Measurements from ENCODE around the gene SLC7A11.

Gene SLC7A11

DNA sequence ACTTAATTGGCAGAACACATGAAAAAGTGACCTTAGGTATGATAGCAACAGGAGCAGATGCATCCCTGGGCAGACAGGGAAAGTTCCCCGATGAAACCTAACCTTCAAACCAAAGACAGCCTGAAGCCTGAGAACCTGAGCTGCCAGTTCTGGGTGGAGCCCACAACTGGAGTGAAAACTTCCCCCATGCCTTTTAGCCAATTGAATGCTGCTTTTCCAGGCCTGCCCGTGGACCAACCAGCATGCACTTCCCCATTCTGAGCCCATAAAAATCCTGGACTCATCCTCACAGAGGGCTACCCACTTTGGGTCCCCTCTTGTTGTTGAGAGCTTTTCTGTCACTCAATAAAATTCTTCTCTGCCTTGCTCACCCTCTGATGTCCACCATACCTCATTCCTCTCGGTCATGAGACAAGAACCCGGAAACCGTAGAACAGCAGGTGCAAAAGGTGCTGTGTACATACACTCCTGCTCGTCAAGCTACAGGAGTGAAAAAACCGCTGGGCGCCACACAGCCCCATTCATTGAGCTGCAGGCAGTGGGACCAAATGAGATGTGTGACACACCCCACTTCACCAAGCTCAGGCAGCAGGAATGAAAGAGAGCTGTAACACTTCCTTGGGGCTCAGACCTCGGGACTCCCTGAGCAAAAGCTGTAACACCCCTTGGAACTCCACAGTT, 13.9 kb upstream of the SLC7A11 start:
- Mint-ChIP-seq H3K36me3 (ENCODE audit: low read depth) (no peaks in the 10 kb centered on the region), H3K9me3 (no peaks in the 10 kb centered on the region), H3K4me3 (no peak overlapping the region), H3K4me1 (no peaks in the 10 kb centered on the region), H3K27me3 (ENCODE audit: low read depth) (no peaks in the 10 kb centered on the region), H3K27ac (no peak overlapping the region)
- TF ChIP-seq CTCF (IDR thresholded peaks at IDR 0.05; ENCODE audit: unreplicated experiment in 3 of 3): no peak

DNA sequence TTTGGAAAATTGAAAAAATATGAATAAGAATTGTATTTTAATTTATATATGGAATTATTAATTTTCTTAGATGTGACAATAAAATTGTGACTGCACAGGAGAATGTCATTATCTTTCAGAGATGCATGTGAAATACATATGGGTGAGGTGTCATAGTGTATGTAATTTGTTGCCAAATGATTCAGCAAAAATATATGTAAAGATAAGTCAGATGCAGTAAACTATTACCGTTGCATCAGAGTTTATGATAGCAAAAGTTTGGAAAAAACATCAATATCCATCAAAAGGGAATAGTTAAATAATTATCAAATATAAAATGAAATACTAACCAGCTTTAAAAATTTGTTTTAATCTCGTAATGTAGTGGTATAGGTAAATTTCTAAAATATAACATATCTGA, 10.4 kb upstream of the SLC7A11 start:
- TF ChIP-seq CTCF (IDR thresholded peaks at IDR 0.05; ENCODE audit: unreplicated experiment in 3 of 3): no peak
- no peaks in the 10 kb centered on the region for H3K9me3 Mint-ChIP-seq
- no peaks in the 10 kb centered on the region for H3K4me1 Mint-ChIP-seq

GRCh38 chr4:138251938-138252337, 9.8 kb upstream of the SLC7A11 start:
- Mint-ChIP-seq H3K27ac (no peak overlapping the region), H3K27me3 (ENCODE audit: low read depth) (no peaks in the 10 kb centered on the region), H3K4me3 (no peak overlapping the region), H3K4me1 (no peaks in the 10 kb centered on the region), H3K36me3 (ENCODE audit: low read depth) (no peaks in the 10 kb centered on the region), H3K9me3 (no peaks in the 10 kb centered on the region)
- no peak for TF ChIP-seq CTCF (IDR thresholded peaks at IDR 0.05; ENCODE audit: unreplicated experiment in 3 of 3)

More for the DNA sequence above, 10.4 kb upstream of the SLC7A11 start:
- no peak overlapping the region for H3K27ac Mint-ChIP-seq
- H3K27me3 Mint-ChIP-seq (ENCODE audit: low read depth): no peaks in the 10 kb centered on the region
- no peak overlapping the region for H3K4me3 Mint-ChIP-seq
- H3K36me3 Mint-ChIP-seq (ENCODE audit: low read depth): no peaks in the 10 kb centered on the region

DNA sequence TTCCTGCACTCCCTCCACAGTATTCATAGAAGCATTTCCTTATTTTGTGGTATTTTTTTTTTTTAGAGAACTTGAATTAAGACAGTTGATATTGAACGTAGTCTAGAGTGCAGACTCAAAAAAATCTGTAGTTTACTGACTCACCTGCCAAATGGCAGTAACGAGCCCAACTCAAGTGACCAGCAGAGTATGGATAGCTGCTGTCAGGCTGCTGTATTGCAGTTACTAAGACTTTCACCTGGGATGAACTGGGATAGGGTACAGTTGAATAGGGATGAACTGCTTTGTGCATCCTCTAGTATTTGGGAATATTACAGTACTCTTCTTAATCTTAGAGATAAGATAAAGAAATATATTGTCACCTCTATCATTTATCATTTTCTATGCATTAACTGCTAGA, 7.0 kb upstream of the SLC7A11 start:
- no peak overlapping the region for H3K27ac Mint-ChIP-seq
- no peaks in the 10 kb centered on the region for H3K36me3 Mint-ChIP-seq (ENCODE audit: low read depth)
- H3K4me3 Mint-ChIP-seq: no peak overlapping the region
- TF ChIP-seq CTCF (IDR thresholded peaks at IDR 0.05; ENCODE audit: unreplicated experiment in 3 of 3): no peak
- no peaks in the 10 kb centered on the region for H3K9me3 Mint-ChIP-seq
- no peaks in the 10 kb centered on the region for H3K4me1 Mint-ChIP-seq
- no peaks in the 10 kb centered on the region for H3K27me3 Mint-ChIP-seq (ENCODE audit: low read depth)

- H3K4me3 Mint-ChIP-seq: no peak overlapping the region
- H3K4me1 Mint-ChIP-seq: peaks cover 8% of the 10 kb centered on the region
- no peak for TF ChIP-seq CTCF (IDR thresholded peaks at IDR 0.05; ENCODE audit: unreplicated experiment in 3 of 3)
- H3K9me3 Mint-ChIP-seq: no peaks in the 10 kb centered on the region
- H3K27ac Mint-ChIP-seq: no peak overlapping the region
- no peaks in the 10 kb centered on the region for H3K27me3 Mint-ChIP-seq (ENCODE audit: low read depth)
- H3K36me3 Mint-ChIP-seq (ENCODE audit: low read depth): no peaks in the 10 kb centered on the region
These were observed 5.9 kb upstream of the SLC7A11 start for GRCh38 chr4:138248058-138248457.

DNA sequence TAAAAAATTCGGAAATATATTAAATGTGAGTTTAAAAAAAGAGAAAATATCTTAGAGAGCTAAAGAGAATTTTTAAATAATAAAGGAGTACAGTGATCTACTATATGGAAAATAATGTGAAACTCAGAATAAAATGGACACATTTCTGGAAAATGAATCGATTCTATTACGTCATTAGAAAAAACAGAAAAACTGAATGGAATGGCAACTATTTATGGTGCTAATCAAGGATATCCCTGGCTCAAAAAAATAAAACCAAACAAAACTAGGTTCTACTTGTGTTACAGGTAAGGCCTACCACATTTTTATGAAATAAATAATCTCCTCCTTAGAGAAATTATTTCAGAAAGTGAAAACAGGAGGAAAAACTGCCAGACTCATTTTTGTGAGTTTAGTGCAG, 5.5 kb upstream of the SLC7A11 start:
- Mint-ChIP-seq H3K27ac (no peak overlapping the region), H3K9me3 (no peaks in the 10 kb centered on the region), H3K27me3 (ENCODE audit: low read depth) (no peaks in the 10 kb centered on the region), H3K4me1 (peaks cover 8% of the 10 kb centered on the region), H3K36me3 (ENCODE audit: low read depth) (no peaks in the 10 kb centered on the region), H3K4me3 (no peak overlapping the region)
- TF ChIP-seq CTCF (IDR thresholded peaks at IDR 0.05; ENCODE audit: unreplicated experiment in 3 of 3): no peak

All from nephron (organoid).